Endodermal cell (in vitro differentiated cells): ENCODE data around the gene DNAAF3. TPM values are rescaled to one million over a fixed set of nuclear protein-coding genes. Genes with fewer than 3 reads are reported as not detected.

Source experiments
- DNase-seq: peaks from one replicate; pipeline ENCODE4 v3.0.0-alpha.2; 2017
- H3K27ac ChIP-seq: 2 replicates; pipeline ENCODE4 v1.5.1; 2013; ENCODE audit warnings: mild to moderate bottlenecking, low read depth, low read length, moderate library complexity
- H3K27me3 ChIP-seq: 2 replicates; pipeline ENCODE4 v1.6.1; 2013; ENCODE audit warnings: mild to moderate bottlenecking, low read length, moderate library complexity; ENCODE audit not compliant: insufficient read depth, control insufficient read depth, poor library complexity, severe bottlenecking
- H3K36me3 ChIP-seq: 2 replicates; pipeline ENCODE4 v1.7.0; 2013; ENCODE audit warnings: mild to moderate bottlenecking, low read length, moderate library complexity; ENCODE audit not compliant: control insufficient read depth, insufficient read depth
- H3K4me1 ChIP-seq: one replicate; pipeline ENCODE4 v1.7.0; 2013; ENCODE audit warnings: low read length; ENCODE audit not compliant: control insufficient read depth, insufficient read depth
- H3K4me3 ChIP-seq: 2 replicates; pipeline ENCODE4 v1.5.1; 2013; ENCODE audit warnings: mild to moderate bottlenecking, low read length, moderate library complexity
- H3K9ac ChIP-seq: 2 replicates; pipeline ENCODE4 v1.6.1; 2013; ENCODE audit warnings: mild to moderate bottlenecking, low read length, moderate library complexity; ENCODE audit not compliant: poor library complexity, severe bottlenecking; ENCODE audit errors: extremely low read depth
- H3K9me3 ChIP-seq: 2 replicates; pipeline ENCODE4 v1.6.1; 2013; ENCODE audit warnings: mild to moderate bottlenecking, low read length, moderate library complexity; ENCODE audit not compliant: control insufficient read depth
- H3K27ac Mint-ChIP-seq: 2 replicates; pipeline ENCODE4 v1.8.0; 2020; ENCODE audit warnings: mixed read lengths
- H3K27me3 Mint-ChIP-seq: 2 replicates; pipeline ENCODE4 v1.8.0; 2021; ENCODE audit warnings: mild to moderate bottlenecking, mixed read lengths; ENCODE audit not compliant: insufficient read depth
- H3K36me3 Mint-ChIP-seq: 2 replicates; pipeline ENCODE4 v1.8.0; 2020; ENCODE audit warnings: low read depth, mixed read lengths
- H3K4me1 Mint-ChIP-seq: 2 replicates; pipeline ENCODE4 v1.8.0; 2020; ENCODE audit warnings: mixed read lengths
- H3K4me3 Mint-ChIP-seq: 2 replicates; pipeline ENCODE4 v1.8.0; 2020; ENCODE audit warnings: mild to moderate bottlenecking, moderate library complexity, mixed read lengths
- H3K9me3 Mint-ChIP-seq: 2 replicates; pipeline ENCODE4 v1.8.0; 2020; ENCODE audit warnings: mild to moderate bottlenecking, mixed read lengths
- CTCF ChIP-seq: fragments of 200-600 bp; sonication (generic); conservative IDR thresholded peaks from 2 replicates; pipeline ENCODE4 v1.5.0; 2021; ENCODE audit warnings: antibody characterized with exemption, mild to moderate bottlenecking
- WGBS, 2 experiments: methylation state at CpG; one replicate each; pipeline versions ENCODE4 v1.1.5 to v1.1.7; 2013; ENCODE audit warnings: missing lambda C conversion rate in 2 of 2, mixed read lengths in 1 of 2; ENCODE audit not compliant: insufficient coverage in 1 of 2, insufficient read length in 1 of 2; 5-methylcytosine and 5-hydroxymethylcytosine counted together
- total RNA-seq, 2 donors: library from RNA; stranded (reverse); fragmentation: NEBNext Ultra II Directional in 1 of 2; extraction: Animal tissue kit (Norgen Biotek cat#: 25700) in 1 of 2; gene quantifications; 2 replicates in 1 of 2; 3 replicates in 1 of 2; pipeline ENCODE4 v1.2.1, GENCODE V29; 2021

The DNAAF3 gene
- total RNA-seq, 2 donors from 2014 or later: 5.9 to 9.5 TPM

GRCh38 chr19:55134736-55135135 is 31.7 kb downstream of the DNAAF3 start:
- H3K27me3 Mint-ChIP-seq: peaks cover 3% of the 10 kb centered on the region
- no peak overlapping the region for H3K4me3 Mint-ChIP-seq
- no peaks in the 10 kb centered on the region for H3K9me3 Mint-ChIP-seq
- H3K36me3 ChIP-seq: no peaks in the 10 kb centered on the region
- no peaks in the 10 kb centered on the region for H3K4me1 ChIP-seq
- no peaks in the 10 kb centered on the region for H3K36me3 Mint-ChIP-seq
- no peak overlapping the region for H3K27ac Mint-ChIP-seq
- TF ChIP-seq CTCF: no peak
- H3K4me1 Mint-ChIP-seq: no peaks in the 10 kb centered on the region
- WGBS, 2 experiments: 86% methylated on average over 1 of the region's 3 CpGs; no CpG with 5 or more reads in 1 of the 2 experiments
- no peak overlapping the region for H3K27ac ChIP-seq
- H3K27me3 ChIP-seq: no peaks in the 10 kb centered on the region
- H3K4me3 ChIP-seq: no peak overlapping the region
- no peak overlapping the region for H3K9ac ChIP-seq
- DNase-seq: no peak
- no peaks in the 10 kb centered on the region for H3K9me3 ChIP-seq

- Mint-ChIP-seq H3K27ac (no peak overlapping the region), H3K36me3 (no peaks in the 10 kb centered on the region), H3K4me3 (no peak overlapping the region), H3K4me1 (no peaks in the 10 kb centered on the region), H3K9me3 (no peaks in the 10 kb centered on the region), H3K27me3 (peaks cover 2% of the 10 kb centered on the region)
- WGBS, 2 experiments: 93 to 97% methylated on average over 16 to 25 of the region's 25 CpGs
- Histone ChIP-seq H3K27me3 (no peaks in the 10 kb centered on the region), H3K9ac (no peak overlapping the region), H3K9me3 (no peaks in the 10 kb centered on the region), H3K4me1 (no peaks in the 10 kb centered on the region), H3K27ac (peak overlapping the region; percentile 55), H3K4me3 (no peak overlapping the region), H3K36me3 (no peaks in the 10 kb centered on the region)
- TF ChIP-seq CTCF: no peak
- DNase-seq: no peak
Measured at GRCh38 chr19:55133639-55134444, 32.6 kb downstream of the DNAAF3 start.

- H3K27me3 ChIP-seq: no peaks in the 10 kb centered on the region
- H3K36me3 ChIP-seq: no peaks in the 10 kb centered on the region
- DNase-seq: no peak
- Mint-ChIP-seq H3K9me3 (no peaks in the 10 kb centered on the region), H3K4me3 (no peak overlapping the region), H3K27me3 (peaks cover 2% of the 10 kb centered on the region), H3K27ac (no peak overlapping the region), H3K36me3 (no peaks in the 10 kb centered on the region), H3K4me1 (no peaks in the 10 kb centered on the region)
- no peak overlapping the region for H3K4me3 ChIP-seq
- no peaks in the 10 kb centered on the region for H3K4me1 ChIP-seq
- WGBS, 2 experiments: 83 to 95% methylated on average over 8 to 13 of the region's 14 CpGs
- H3K9me3 ChIP-seq: no peaks in the 10 kb centered on the region
- no peak overlapping the region for H3K9ac ChIP-seq
- TF ChIP-seq CTCF: peak; percentile 63
- no peak overlapping the region for H3K27ac ChIP-seq
Measured at GRCh38 chr19:55132453-55133129, 33.8 kb downstream of the DNAAF3 start.
